Left cardiac atrium (tissue), 2 donors: ENCODE data around the gene SIT1. TPM values are rescaled to one million over a fixed set of nuclear protein-coding genes. Genes with fewer than 3 reads are reported as not detected.

Experiments used
- microRNA-seq, 2 donors: library from miRNA; unstranded; fragments of <30 nt; microRNA quantifications; one replicate each; pipeline ENCODE4 v1.2.0, GENCODE V29; 2020
- total RNA-seq, 2 donors: library from RNA; stranded (reverse); fragmentation: NEBNext Ultra II Directional; extraction: Animal tissue kit (Norgen Biotek cat#: 25700); gene quantifications; one replicate each; pipeline ENCODE4 v1.2.1, GENCODE V29; 2021
- donor health status: DM: no; HTN: yes; CAD: no; lungs with severe emphysema.
- donor health status: DM: yes; HTN: yes; CAD: no.

The SIT1 gene
- total RNA-seq, 2 donors from 2014 or later = 0.86 to 1.6 TPM

Small RNA genes within 50 kb of the gene (microRNA-seq; reads per million reads assigned to microRNA genes)
- 0.40 to 0.54 reads per million in 2 donors for gene MIR4667

Other genes with a start within 250 kb of the SIT1 start
- gene RUSC2, start 160.8 kb downstream of the SIT1 start, total RNA-seq = 10 to 100 TPM; 32.2 to 43.0 TPM
- 10 to 100 TPM; 30.7 to 31.9 TPM for gene TESK1, start 45.7 kb downstream of the SIT1 start, total RNA-seq
- gene CD72, start 32.5 kb downstream of the SIT1 start, total RNA-seq = 1 to 10 TPM in 1 of 2 donors, under 1 TPM in 1; 0.97 to 1.6 TPM
- over 10,000 TPM; 14,118 to 22,490 TPM for gene RMRP, start 7.1 kb upstream of the SIT1 start, total RNA-seq
- gene CCDC107, start 7.4 kb upstream of the SIT1 start, total RNA-seq = 10 to 100 TPM; 52.3 to 70.9 TPM
- under 1 TPM; 0.18 to 0.84 TPM for gene ARHGEF39, start 14.3 kb upstream of the SIT1 start, total RNA-seq
- gene CA9, start 23.0 kb upstream of the SIT1 start, total RNA-seq = 1 to 10 TPM; 1.6 to 2.8 TPM
- gene TPM2, start 39.0 kb upstream of the SIT1 start, total RNA-seq = 100 to 1,000 TPM; 523 to 604 TPM
- 100 to 1,000 TPM; 301 to 324 TPM for gene TLN1, start 81.3 kb upstream of the SIT1 start, total RNA-seq
- 10 to 100 TPM; 24.6 to 36.2 TPM for gene CREB3, start 81.7 kb upstream of the SIT1 start, total RNA-seq
- gene GBA2, start 98.3 kb upstream of the SIT1 start, total RNA-seq = 10 to 100 TPM; 92.5 to 97.7 TPM
- 10 to 100 TPM; 23.6 to 34.6 TPM for gene RGP1, start 98.4 kb upstream of the SIT1 start, total RNA-seq
- gene MSMP, start 103.3 kb upstream of the SIT1 start, total RNA-seq = not detected
- gene NPR2, start 140.7 kb upstream of the SIT1 start, total RNA-seq = 10 to 100 TPM; 21.1 to 24.3 TPM
- 1 to 10 TPM; 1.3 to 1.9 TPM for gene SPAG8, start 161.3 kb upstream of the SIT1 start, total RNA-seq
- 10 to 100 TPM; 53.4 to 54.3 TPM for gene HINT2, start 164.1 kb upstream of the SIT1 start, total RNA-seq
- not detected for gene FAM221B, start 177.8 kb upstream of the SIT1 start, total RNA-seq
- 10 to 100 TPM; 14.7 to 15.6 TPM for gene TMEM8B, start 178.3 kb upstream of the SIT1 start, total RNA-seq
- gene OR13J1, start 219.5 kb upstream of the SIT1 start, total RNA-seq = not detected